DND-41 (cell line): Measurements from ENCODE around the gene FOXJ3.

Experiments
- CTCF ChIP-seq: IDR thresholded peaks from 2 replicates; pipeline ENCODE4 v1.5.1; 2012; ENCODE audit warnings: borderline replicate concordance, low read length, moderate library complexity, mild to moderate bottlenecking; ENCODE audit not compliant: poor library complexity, severe bottlenecking; ENCODE audit errors: extremely low read depth
- EZH2 ChIP-seq: IDR thresholded peaks from 3 replicates; pipeline ENCODE4 v1.6.1; 2012; ENCODE audit warnings: borderline replicate concordance, low read depth, mild to moderate bottlenecking, moderate library complexity, low read length, inconsistent platforms; ENCODE audit not compliant: severe bottlenecking

DNA sequence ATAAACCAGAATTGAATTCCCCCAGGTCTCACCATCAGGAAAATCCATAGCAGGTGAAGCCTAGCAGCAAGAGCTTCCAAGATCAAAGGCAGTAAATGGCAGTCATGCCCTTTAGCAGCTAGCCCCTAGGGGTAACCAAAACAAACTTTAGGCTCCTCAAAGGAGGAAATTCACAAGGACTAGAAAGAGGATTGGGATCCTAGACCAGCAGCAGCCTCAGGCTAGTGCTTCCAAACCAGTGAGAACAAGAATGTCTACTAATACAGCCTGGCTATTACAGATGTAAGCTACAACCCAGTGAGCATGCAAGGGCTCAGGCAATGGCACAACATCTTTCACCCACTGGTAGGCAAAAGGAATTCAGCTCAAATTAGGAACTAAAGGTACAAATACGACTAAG lies 34.4 kb upstream of the FOXJ3 start:
- TF ChIP-seq CTCF (no peak), EZH2 (no peak)
